ENCODE results near the gene TEX52.

Gene TEX52

GRCh38 chr12:2857021-2857431 lies at the start of gene TEX52:
TSS of gene TEX52 (minus strand) at chr12:2857039. CDS start at chr12:2857026, 13 bp downstream.
- no peak for DNase-seq (ENCODE audit: low read depth)
- no peak for TF ChIP-seq CTCF (IDR thresholded peaks at IDR 0.05; ENCODE audit: control insufficient read depth, extremely low read depth, insufficient read depth)
- no peak within 1 kb of the TSS for H3K4me3 ChIP-seq (ENCODE audit: low read depth, low read length)

- no peak for TF ChIP-seq CTCF (IDR thresholded peaks at IDR 0.05; ENCODE audit: control insufficient read depth, extremely low read depth, insufficient read depth)
- no peak for DNase-seq (ENCODE audit: low read depth)
- no peak overlapping the region for H3K4me3 ChIP-seq (ENCODE audit: low read depth, low read length)
Observed at GRCh38 chr12:2904260-2904659, 47.4 kb upstream of the TEX52 start.

- peak; percentile 82 for DNase-seq (ENCODE audit: low read depth)
- no peak for TF ChIP-seq CTCF (IDR thresholded peaks at IDR 0.05; ENCODE audit: control insufficient read depth, extremely low read depth, insufficient read depth)
- H3K4me3 ChIP-seq (ENCODE audit: low read depth, low read length) = no peak overlapping the region
Observed at GRCh38 chr12:2902272-2902880, 45.5 kb upstream of the TEX52 start.

- no peak for DNase-seq (ENCODE audit: low read depth)
- TF ChIP-seq CTCF (IDR thresholded peaks at IDR 0.05; ENCODE audit: control insufficient read depth, extremely low read depth, insufficient read depth) = no peak
- no peak overlapping the region for H3K4me3 ChIP-seq (ENCODE audit: low read depth, low read length)
Observed at GRCh38 chr12:2900642-2901041, 43.8 kb upstream of the TEX52 start.

GRCh38 chr12:2897418-2897817 lies 40.6 kb upstream of the TEX52 start:
- no peak overlapping the region for H3K4me3 ChIP-seq (ENCODE audit: low read depth, low read length)
- no peak for TF ChIP-seq CTCF (IDR thresholded peaks at IDR 0.05; ENCODE audit: control insufficient read depth, extremely low read depth, insufficient read depth)
- DNase-seq (ENCODE audit: low read depth) = no peak

GRCh38 chr12:2895511-2895910 lies 38.7 kb upstream of the TEX52 start:
- no peak for TF ChIP-seq CTCF (IDR thresholded peaks at IDR 0.05; ENCODE audit: control insufficient read depth, extremely low read depth, insufficient read depth)
- H3K4me3 ChIP-seq (ENCODE audit: low read depth, low read length) = no peak overlapping the region
- no peak for DNase-seq (ENCODE audit: low read depth)

GRCh38 chr12:2895051-2895451 lies 38.2 kb upstream of the TEX52 start:
- TF ChIP-seq CTCF (IDR thresholded peaks at IDR 0.05; ENCODE audit: control insufficient read depth, extremely low read depth, insufficient read depth) = no peak
- H3K4me3 ChIP-seq (ENCODE audit: low read depth, low read length) = no peak overlapping the region
- no peak for DNase-seq (ENCODE audit: low read depth)

Measured in LNCaP clone FGC (cell line).